Fibroblast of mammary gland (primary cell): ENCODE measurements around the gene GNAI1.

Experiments used
- DNase-seq: peaks from one replicate; pipeline ENCODE4 v3.0.0-alpha.2; 2010; ENCODE audit warnings: low read depth
- H3K4me3 ChIP-seq: 2 replicates; pipeline ENCODE4 v1.5.1; 2011; ENCODE audit warnings: low read depth, mild to moderate bottlenecking, low read length, moderate library complexity; ENCODE audit not compliant: control insufficient read depth
- CTCF ChIP-seq: conservative IDR thresholded peaks from 2 replicates; pipeline ENCODE4 v1.5.1; 2011; ENCODE audit warnings: low read depth, low read length, inconsistent platforms; ENCODE audit not compliant: control insufficient read depth, insufficient read depth

Gene GNAI1

GRCh38 chr7:80175744-80176143, 41.1 kb downstream of the GNAI1 start:
- no peak for TF ChIP-seq CTCF
- H3K4me3 ChIP-seq: no peak overlapping the region
- DNase-seq: no peak

GRCh38 chr7:80181411-80181810, 46.8 kb downstream of the GNAI1 start:
- no peak for TF ChIP-seq CTCF
- H3K4me3 ChIP-seq: no peak overlapping the region
- DNase-seq: no peak

- H3K4me3 ChIP-seq: no peak overlapping the region
- peak; percentile 25 for DNase-seq
- no peak for TF ChIP-seq CTCF
These were observed 48.1 kb downstream of the GNAI1 start for GRCh38 chr7:80182630-80183276.

GRCh38 chr7:80183351-80183750, 48.7 kb downstream of the GNAI1 start:
- no peak for TF ChIP-seq CTCF

GRCh38 chr7:80183900-80184685, 49.5 kb downstream of the GNAI1 start:
- no peak for TF ChIP-seq CTCF
- no peak overlapping the region for H3K4me3 ChIP-seq
- DNase-seq: peak; percentile 53

More at GRCh38 chr7:80183351-80183750, 48.7 kb downstream of the GNAI1 start:
- no peak overlapping the region for H3K4me3 ChIP-seq
- no peak for DNase-seq

- DNase-seq: no peak
- TF ChIP-seq CTCF: no peak
- no peak overlapping the region for H3K4me3 ChIP-seq
These were observed 50.1 kb downstream of the GNAI1 start for GRCh38 chr7:80184693-80185092.
